Smooth muscle cell (in vitro differentiated cells): ENCODE data around the gene DGKD. TPM values are rescaled to one million over a fixed set of nuclear protein-coding genes. Genes with fewer than 3 reads are reported as not detected.

Experiments
- DNase-seq: peaks from one replicate; lab custom pipeline; 2025; ENCODE audit not compliant: unreplicated experiment; lab: John Stamatoyannopoulos, UW
- H2AFZ ChIP-seq: fragments of 200-600 bp; sonication (generic); 2 replicates; pipeline ENCODE4 v1.6.0; 2016; ENCODE audit warnings: antibody characterized with exemption, low read depth, mild to moderate bottlenecking
- H3F3A ChIP-seq: fragments of 200-600 bp; sonication (generic); 2 replicates; pipeline ENCODE4 v1.6.0; 2017; ENCODE audit warnings: antibody characterized with exemption, low read depth
- H3K27ac ChIP-seq: fragments of 200-600 bp; sonication (generic); 2 replicates; pipeline ENCODE4 v1.5.1; 2016; ENCODE audit warnings: low read depth, mild to moderate bottlenecking
- H3K27me3 ChIP-seq: fragments of 200-600 bp; sonication (generic); 2 replicates; pipeline ENCODE4 v1.6.1; 2016; ENCODE audit warnings: low read depth, mild to moderate bottlenecking
- H3K36me3 ChIP-seq: fragments of 200-600 bp; sonication (generic); 2 replicates; pipeline ENCODE4 v1.5.1; 2016; ENCODE audit warnings: low read depth
- H3K4me1 ChIP-seq: fragments of 200-600 bp; sonication (generic); 2 replicates; pipeline ENCODE4 v1.5.1; 2016; ENCODE audit warnings: low read depth
- H3K4me2 ChIP-seq: fragments of 200-600 bp; sonication (generic); 2 replicates; pipeline ENCODE4 v1.6.0; 2016; ENCODE audit warnings: mild to moderate bottlenecking
- H3K4me3 ChIP-seq: fragments of 200-600 bp; sonication (generic); 2 replicates; pipeline ENCODE4 v1.5.1; 2016; ENCODE audit warnings: mild to moderate bottlenecking
- H3K79me2 ChIP-seq: fragments of 200-600 bp; sonication (generic); 2 replicates; pipeline ENCODE4 v1.6.0; 2016; ENCODE audit warnings: low read depth, mild to moderate bottlenecking
- H3K9ac ChIP-seq: fragments of 200-600 bp; sonication (generic); 2 replicates; pipeline ENCODE4 v1.6.0; 2016; ENCODE audit warnings: low read depth
- H3K9me3 ChIP-seq: fragments of 200-600 bp; sonication (generic); replicated peaks from 2 replicates; pipeline ENCODE4 v1.5.1; 2016; ENCODE audit warnings: low read depth
- H4K20me1 ChIP-seq: fragments of 200-600 bp; sonication (generic); 2 replicates; pipeline ENCODE4 v1.6.0; 2016; ENCODE audit warnings: low read depth
- CTCF ChIP-seq: fragments of 200-600 bp; sonication (generic); IDR thresholded peaks from 2 replicates; pipeline ENCODE4 v1.5.1; 2017; ENCODE audit warnings: borderline replicate concordance, mild to moderate bottlenecking, antibody characterized with exemption; ENCODE audit not compliant: insufficient read depth, poor library complexity, severe bottlenecking
- WGBS: methylation state at CpG from one replicate; pipeline ENCODE4 v1.1.7; 2016; ENCODE audit warnings: low lambda C conversion rate; 5-methylcytosine and 5-hydroxymethylcytosine counted together
- polyA plus RNA-seq: library from polyadenylated mRNA; unstranded; fragments of >200 nt; fragmentation: Nextera tagmentation; extraction: Ambion mirVana; gene quantifications from 2 replicates; pipeline ENCODE4 v1.2.1, GENCODE V29; 2016
- total RNA-seq: library from RNA; depleted of rRNA; stranded (reverse); fragments of >200 nt; gene quantifications from 2 replicates; pipeline ENCODE4 v1.2.3, GENCODE V29; 2014

DGKD gene
- total and polyA plus RNA-seq, 2 experiments from 2014 or later, result 12.2 to 14.2 TPM

- WGBS, result 74% methylated on average over 4 of the region's 4 CpGs
- no peaks in the 10 kb centered on the region for H4K20me1 ChIP-seq
- H3K4me2 ChIP-seq, result no peak overlapping the region
- H3F3A ChIP-seq, result no peaks in the 10 kb centered on the region
- TF ChIP-seq CTCF, result no peak
- DNase-seq, result no peak
- H3K36me3 ChIP-seq, result no peaks in the 10 kb centered on the region
- no peaks in the 10 kb centered on the region for H3K79me2 ChIP-seq
- H3K4me3 ChIP-seq, result no peak overlapping the region
- H3K27me3 ChIP-seq, result no peaks in the 10 kb centered on the region
- no peaks in the 10 kb centered on the region for H3K9me3 ChIP-seq
- H3K4me1 ChIP-seq, result peaks cover 8% of the 10 kb centered on the region
- H3K9ac ChIP-seq, result no peak overlapping the region
- H2AFZ ChIP-seq, result no peak overlapping the region
- H3K27ac ChIP-seq, result no peak overlapping the region
Observed at GRCh38 chr2:233325256-233325655, 29.0 kb upstream of the DGKD start.

GRCh38 chr2:233325814-233326213, 28.5 kb upstream of the DGKD start:
- 84% methylated on average over 10 of the region's 10 CpGs for WGBS
- no peaks in the 10 kb centered on the region for H3K27me3 ChIP-seq

GRCh38 chr2:233326500-233326899, 27.8 kb upstream of the DGKD start:
- Histone ChIP-seq H3K27me3 (no peaks in the 10 kb centered on the region), H2AFZ (no peak overlapping the region), H4K20me1 (no peaks in the 10 kb centered on the region), H3K4me2 (no peak overlapping the region), H3K4me1 (peaks cover 8% of the 10 kb centered on the region), H3K27ac (no peak overlapping the region), H3K9me3 (no peaks in the 10 kb centered on the region), H3K9ac (no peak overlapping the region), H3K4me3 (no peak overlapping the region), H3F3A (no peaks in the 10 kb centered on the region), H3K79me2 (no peaks in the 10 kb centered on the region), H3K36me3 (no peaks in the 10 kb centered on the region)
- 92% methylated on average over 7 of the region's 8 CpGs for WGBS
- DNase-seq, result no peak
- TF ChIP-seq CTCF, result no peak

More at GRCh38 chr2:233325814-233326213, 28.5 kb upstream of the DGKD start:
- Histone ChIP-seq H4K20me1 (no peaks in the 10 kb centered on the region), H3K9me3 (no peaks in the 10 kb centered on the region), H3K9ac (no peak overlapping the region), H3K4me3 (no peak overlapping the region), H3K79me2 (no peaks in the 10 kb centered on the region), H3K4me2 (no peak overlapping the region), H2AFZ (no peak overlapping the region), H3K4me1 (peaks cover 8% of the 10 kb centered on the region), H3K36me3 (no peaks in the 10 kb centered on the region), H3K27ac (no peak overlapping the region), H3F3A (no peaks in the 10 kb centered on the region)
- DNase-seq, result no peak
- TF ChIP-seq CTCF, result no peak

- no peak for DNase-seq
- no peak overlapping the region for H3K4me3 ChIP-seq
- no peaks in the 10 kb centered on the region for H3K9me3 ChIP-seq
Observed at GRCh38 chr2:233328922-233329321, 25.4 kb upstream of the DGKD start.

More at GRCh38 chr2:233328922-233329321, 25.4 kb upstream of the DGKD start:
- WGBS, result 97% methylated on average over 4 of the region's 4 CpGs
- Histone ChIP-seq H3K36me3 (no peaks in the 10 kb centered on the region), H4K20me1 (no peaks in the 10 kb centered on the region), H3K4me2 (no peak overlapping the region), H3K9ac (no peak overlapping the region), H3F3A (no peaks in the 10 kb centered on the region), H3K27me3 (no peaks in the 10 kb centered on the region), H3K4me1 (peaks cover 8% of the 10 kb centered on the region), H3K27ac (no peak overlapping the region), H2AFZ (no peak overlapping the region), H3K79me2 (no peaks in the 10 kb centered on the region)
- TF ChIP-seq CTCF, result no peak
